HG03196 (cell line): ENCODE measurements around the gene PHLDA2.

Source experiments
- ATAC-seq: cut with Tn5 transposase; IDR thresholded peaks from one replicate; pipeline ENCODE4 v1.9.1; 2021; ENCODE audit not compliant: unreplicated experiment

Gene PHLDA2

GRCh38 chr11:2898366-2899079 is 30.7 kb downstream of the PHLDA2 start:
- ATAC-seq = no peak

- no peak for ATAC-seq
Measured at GRCh38 chr11:2897048-2897447, 32.2 kb downstream of the PHLDA2 start.

GRCh38 chr11:2896047-2896446 is 33.2 kb downstream of the PHLDA2 start:
- ATAC-seq = no peak

- ATAC-seq = no peak
Measured at GRCh38 chr11:2893935-2894334, 35.3 kb downstream of the PHLDA2 start.

GRCh38 chr11:2892967-2893528 is 36.2 kb downstream of the PHLDA2 start:
- no peak for ATAC-seq

GRCh38 chr11:2892215-2892966 is 36.8 kb downstream of the PHLDA2 start:
- ATAC-seq = no peak

GRCh38 chr11:2891326-2892214 is 37.6 kb downstream of the PHLDA2 start:
- ATAC-seq = no peak

DNA sequence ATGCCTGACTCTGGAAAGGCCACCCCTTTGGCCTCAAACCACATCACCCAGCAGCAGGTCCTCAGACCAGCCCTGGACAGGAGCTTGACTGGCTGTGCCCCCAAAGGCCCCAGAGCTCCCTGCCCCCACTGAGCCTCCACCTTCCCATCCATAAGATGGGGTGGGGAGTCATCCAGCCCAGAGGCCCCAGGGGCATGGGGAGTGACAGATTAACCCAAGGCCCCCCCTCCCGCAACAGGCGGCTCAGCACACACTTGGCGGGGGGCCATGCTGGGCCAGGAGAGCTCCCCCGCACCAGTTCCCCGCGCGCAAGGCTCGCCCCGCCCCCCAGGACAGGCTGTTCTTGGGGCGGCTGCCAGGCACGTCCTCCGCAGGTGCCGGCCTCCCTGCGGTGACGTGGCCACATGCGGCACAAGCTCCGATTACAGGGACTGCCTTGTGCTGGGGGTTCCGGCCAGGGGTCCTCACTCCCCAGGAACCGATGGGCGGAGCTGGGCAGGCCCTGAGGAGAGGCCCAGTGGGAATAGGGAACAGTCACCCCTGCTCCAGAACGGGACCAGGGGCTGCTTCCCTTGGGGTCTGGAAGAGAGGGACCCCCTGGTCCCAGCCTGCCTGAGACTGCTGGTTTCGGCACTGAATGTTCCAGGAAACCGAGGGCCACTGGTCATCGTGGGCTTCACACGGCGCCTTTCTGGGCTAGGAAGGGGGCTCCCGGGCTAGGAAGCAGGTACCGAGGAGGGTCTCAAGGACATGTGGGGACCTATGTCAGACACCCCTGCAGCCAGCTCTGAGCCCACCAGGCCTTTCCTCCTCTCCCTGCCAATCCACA is 38.5 kb downstream of the PHLDA2 start:
- no peak for ATAC-seq

DNA sequence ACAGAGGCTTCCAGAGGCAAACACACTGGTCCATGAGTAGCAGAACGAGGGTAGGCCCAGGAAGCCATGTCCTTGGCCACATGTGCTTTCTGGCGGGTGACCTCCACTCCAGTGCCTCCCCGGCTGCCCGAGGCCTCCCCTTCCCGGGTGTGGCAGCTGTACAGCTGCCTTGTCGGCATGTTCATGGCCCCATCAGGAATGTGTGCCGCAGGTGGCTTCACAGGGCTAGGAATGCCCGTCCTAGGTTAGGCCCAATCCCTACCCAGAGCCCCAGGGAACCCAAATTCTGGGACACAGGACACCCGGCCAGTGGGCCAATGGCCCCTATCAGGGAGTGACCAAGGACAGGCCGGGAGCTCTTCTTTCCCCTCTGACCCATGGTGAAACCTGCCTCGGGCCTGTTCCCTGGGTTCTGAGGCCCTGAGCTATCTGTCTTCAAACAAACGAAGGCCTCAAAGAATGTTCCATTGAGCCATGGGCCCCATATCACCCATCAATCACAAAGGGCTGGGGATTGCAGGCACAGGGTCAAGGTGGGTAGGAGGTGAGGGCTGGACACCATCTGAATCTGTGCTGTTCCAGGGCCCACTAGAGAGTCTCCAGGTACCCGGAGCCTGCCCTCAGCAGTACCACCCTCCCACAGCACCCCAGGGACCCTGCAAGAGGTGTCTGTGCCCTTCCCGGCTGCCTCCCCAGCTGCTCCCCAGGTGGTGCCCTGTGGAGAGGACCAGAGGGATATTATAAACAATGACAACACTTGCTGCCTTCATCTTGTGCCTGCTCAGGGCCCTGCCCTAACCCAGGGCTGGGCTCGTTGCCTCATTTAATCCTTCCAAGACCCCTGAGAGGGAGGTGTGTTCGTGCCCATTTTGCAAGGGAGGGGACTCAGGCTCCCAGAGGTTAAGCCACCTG is 39.6 kb downstream of the PHLDA2 start:
- no peak for ATAC-seq

DNA sequence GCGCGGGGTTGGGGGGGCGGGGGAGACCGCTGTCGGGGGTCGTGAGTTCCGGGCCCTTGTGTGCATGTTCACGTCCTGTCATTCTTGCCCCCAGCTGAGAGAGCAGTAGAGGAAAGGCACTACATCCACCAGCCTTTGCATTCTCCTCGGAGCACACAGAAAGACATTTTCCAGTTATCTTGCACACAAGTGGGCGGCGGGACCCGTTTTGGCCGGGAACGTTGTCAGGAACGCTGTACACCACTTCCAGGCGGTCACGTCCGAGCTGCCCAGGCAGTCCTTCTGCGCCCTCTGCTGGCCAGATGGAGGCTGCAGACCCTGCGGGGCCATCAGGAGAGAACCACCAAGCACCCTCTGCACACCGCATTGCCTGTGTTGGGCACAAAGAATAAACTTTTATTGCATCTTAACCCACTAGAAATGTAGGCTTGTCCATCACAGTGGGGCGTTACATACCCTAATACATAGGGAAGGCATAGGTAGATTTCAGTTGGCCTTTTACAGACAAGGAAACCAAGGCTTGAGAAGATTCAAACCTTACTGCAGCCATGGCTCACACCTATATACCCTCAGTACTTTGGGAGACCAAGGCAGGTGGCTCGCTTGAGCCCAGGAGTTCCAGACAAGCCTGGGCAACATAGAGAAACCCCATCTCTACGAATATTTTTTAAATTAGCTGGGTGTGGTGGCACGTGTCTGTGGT is 40.8 kb downstream of the PHLDA2 start:
- ATAC-seq = no peak

GRCh38 chr11:2887515-2888195 is 41.6 kb downstream of the PHLDA2 start:
- no peak for ATAC-seq

- no peak for ATAC-seq
Measured at GRCh38 chr11:2886936-2887335, 42.3 kb downstream of the PHLDA2 start.

DNA sequence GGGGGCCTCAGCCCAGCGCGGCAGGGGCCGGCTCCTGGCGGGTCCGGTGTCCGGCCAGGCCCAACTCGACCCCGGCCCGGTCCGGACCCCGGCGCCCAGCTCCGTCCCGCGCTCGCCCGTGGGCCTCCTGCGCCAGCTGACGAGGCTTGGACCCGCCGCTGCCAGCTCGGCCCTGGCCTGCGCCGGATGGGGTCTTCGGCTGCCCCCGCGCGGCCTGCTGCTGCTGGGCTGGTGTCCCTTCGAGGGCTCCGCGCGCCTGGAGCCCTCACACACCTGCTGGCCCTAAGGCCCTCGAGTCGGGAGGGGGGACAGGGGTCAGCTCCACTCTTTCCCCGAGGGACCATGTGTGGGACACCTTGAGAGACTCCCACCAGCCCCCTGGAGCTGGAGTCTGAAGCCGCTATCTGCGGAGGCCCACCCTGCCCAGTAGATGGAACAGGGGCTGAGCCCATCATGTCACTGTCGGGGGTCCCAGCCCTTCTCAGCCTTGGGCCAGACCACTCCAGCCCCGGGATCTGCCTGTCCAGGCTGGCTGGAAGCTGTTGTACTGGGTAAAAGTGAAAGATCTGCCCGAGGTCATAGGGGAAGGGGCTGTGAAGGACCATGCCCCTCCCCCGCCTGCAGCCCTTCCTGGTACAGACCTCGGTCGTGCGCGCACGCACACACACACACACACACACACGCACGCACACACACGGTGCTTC is 42.9 kb downstream of the PHLDA2 start:
- ATAC-seq = peak; percentile 4

GRCh38 chr11:2885678-2886081 is 43.5 kb downstream of the PHLDA2 start, which contains the start of gene CDKN1C:
TSS of gene CDKN1C (minus strand) at chr11:2885775. CDS start at chr11:2885456, 319 bp downstream.
- peak; percentile 61 for ATAC-seq

- peak; percentile 4 for ATAC-seq
Measured at GRCh38 chr11:2885017-2885677, 44.1 kb downstream of the PHLDA2 start.

DNA sequence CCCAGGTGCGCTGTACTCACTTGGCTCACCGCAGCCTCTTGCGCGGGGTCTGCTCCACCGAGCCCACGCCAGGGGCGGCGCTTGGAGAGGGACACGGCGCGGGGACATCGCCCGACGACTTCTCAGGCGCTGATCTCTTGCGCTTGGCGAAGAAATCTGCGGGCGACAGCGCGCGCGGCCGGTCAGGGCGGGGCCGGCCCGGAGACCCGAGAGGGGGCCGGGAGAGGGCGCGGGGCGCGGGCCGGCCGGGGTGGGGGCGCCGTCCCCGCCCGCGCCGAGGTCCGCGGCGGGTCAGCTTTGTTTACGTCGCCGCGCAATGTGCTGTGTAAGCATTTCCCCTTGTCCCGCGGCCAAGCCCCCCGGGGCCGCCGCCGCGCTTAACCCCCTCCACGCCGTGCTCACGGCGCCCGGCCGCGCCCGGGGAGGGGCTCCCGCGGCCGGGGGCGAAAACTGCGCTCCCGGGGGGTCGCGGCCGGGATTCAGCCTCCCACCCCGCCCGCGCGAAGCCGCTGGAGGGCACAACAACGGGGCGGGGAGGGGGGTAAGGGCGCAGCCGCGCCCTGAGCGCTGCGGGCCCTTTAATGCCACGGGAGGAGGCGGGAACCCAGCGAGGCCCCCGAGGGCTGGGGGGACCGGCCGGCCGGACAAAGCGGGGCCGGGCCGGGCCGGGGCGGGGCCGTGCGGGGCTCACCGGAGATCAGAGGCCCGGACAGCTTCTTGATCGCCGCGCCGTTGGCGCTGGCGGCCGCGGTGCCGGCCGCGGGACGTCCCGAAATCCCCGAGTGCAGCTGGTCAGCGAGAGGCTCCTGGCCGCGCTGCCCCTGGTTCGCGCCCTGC is 45.0 kb downstream of the PHLDA2 start:
- no peak for ATAC-seq
